HCEC 1CT (cell line): ENCODE results near the gene RENBP.
"Not testable (repeated sequence)": the region's sequence is repeated elsewhere in the genome, so short reads cannot be mapped to it uniquely, and the experiment has no call there.

ENCODE experiments used
- DNase-seq: peaks from one replicate; pipeline ENCODE4 v3.0.0-alpha.2; 2017

The RENBP gene

DNA sequence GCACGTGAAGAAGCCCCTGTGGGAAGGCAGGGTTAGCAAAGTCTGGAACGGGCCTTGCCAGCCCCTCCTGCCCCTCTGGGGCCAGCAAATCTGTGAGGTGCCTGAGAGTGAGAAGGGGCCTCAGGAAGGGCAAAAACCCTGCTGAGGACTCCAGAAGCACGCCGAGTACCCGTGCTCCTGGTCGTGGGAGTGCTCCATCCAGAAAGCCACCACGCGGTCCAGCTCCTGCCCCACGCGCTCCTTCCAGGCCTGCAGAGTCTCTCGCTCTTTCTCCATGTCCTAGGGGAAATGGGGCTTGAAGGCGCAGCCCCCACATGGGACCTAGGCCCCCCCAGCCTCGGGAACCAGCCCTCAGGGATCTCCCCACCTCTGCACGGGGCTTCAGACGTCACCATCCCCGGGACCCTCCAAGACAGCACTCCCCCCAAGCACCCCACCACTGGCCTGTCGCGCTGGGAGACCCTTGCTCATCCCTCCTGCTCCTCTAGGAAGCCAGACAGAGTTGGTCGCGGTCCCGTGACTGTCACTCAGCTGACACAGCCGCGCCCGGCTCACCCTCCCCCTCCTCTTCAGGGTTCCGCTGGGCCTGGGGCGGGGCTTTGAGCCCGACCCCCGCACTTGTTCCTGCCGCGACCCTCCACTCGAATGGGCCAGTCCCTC is at the start of gene RENBP:
Gene RENBP (minus strand): TSS at position 504 of the 660 bp plus-strand sequence. CDS start 33 bp downstream, at position 471.
- DNase-seq, result no peak

DNA sequence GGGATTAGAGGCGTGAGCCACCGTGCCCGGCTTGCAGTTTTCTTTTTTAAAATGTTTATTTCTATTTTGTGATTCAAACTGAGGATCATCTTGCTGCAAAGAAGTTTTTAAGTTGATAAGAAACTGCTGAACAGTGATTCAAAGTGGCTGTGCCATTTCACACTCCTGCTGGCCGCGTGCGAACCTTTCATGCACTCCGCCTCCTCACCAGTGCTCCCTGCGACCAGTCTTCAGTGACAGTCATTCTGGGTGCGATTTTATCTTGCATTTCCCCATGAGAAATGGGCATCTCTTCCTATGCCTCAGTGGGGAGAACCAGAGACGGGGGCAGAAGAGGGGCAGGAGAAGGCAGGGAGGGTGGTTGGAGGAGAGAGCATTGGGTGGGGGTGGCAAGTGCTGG is 49.5 kb upstream of the RENBP start:
- no peak for DNase-seq

DNA sequence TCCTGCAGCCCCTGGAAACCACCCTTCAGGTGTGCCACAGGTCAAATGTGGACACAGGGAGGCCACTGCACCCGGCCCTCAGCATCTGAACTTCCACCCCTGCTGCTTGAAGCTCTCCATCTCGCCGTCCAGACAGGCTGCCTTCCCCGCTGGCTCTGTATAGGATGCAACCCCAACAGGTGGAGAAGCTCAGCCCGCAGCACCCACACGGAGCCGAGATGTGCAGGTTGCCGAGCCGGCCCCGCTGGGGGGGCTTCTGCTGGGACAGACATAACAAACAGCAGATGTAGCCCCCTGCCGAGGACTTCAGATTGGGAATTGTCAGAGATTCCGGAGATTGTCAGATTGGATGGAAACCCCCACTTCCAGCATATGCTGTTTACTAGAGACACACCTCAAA is 48.6 kb upstream of the RENBP start:
- DNase-seq, result no peak

DNA sequence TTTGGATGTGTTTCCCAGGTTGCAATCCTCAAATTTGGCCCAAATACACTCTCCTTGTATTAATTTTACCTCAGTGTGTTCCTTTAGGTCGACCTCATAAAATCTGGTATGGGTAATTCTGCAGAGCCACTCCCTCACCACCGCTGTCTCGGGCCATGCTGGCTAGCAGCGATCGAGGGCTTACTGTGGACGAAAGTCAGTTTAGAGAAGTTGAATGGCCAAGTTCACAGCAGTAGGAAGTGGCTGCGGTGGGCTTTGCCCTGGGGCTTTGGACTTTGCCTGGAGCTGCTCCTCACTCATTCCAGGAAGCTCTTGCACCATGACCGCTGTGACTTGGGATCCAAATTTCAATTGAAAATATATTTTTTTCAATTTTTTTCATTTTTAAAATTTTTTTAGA is 47.7 kb upstream of the RENBP start:
- DNase-seq, result no peak

DNA sequence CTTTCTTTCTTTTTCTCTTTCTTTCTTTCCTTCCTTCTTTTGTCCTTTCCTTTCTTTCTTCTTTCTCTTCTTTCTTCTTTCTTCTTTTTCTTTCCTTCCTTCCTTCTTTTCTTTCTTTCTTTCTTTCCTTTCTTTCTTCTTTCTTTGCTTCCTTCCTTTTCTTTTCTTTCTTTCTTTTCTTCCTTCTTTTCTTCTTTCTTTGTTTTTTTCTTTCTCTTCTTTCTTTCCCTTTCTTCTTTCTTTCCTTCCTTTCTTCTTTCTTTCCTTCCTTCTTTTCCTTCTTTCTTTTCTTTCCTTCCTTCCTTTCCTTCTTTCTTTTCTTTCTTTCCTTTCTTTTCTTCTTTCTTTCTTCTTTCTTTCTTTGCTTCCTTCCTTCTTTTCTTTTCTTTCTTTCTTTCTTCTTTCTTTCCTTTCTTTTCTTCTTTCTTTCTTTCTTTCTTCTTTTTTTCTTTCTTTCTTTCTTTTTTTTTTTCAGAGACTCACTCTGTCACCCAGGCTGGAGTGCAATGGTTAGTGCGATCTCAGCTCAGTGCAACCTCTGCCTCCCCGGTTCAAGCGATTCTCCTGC is 46.7 kb upstream of the RENBP start:
- no peak for DNase-seq

DNA sequence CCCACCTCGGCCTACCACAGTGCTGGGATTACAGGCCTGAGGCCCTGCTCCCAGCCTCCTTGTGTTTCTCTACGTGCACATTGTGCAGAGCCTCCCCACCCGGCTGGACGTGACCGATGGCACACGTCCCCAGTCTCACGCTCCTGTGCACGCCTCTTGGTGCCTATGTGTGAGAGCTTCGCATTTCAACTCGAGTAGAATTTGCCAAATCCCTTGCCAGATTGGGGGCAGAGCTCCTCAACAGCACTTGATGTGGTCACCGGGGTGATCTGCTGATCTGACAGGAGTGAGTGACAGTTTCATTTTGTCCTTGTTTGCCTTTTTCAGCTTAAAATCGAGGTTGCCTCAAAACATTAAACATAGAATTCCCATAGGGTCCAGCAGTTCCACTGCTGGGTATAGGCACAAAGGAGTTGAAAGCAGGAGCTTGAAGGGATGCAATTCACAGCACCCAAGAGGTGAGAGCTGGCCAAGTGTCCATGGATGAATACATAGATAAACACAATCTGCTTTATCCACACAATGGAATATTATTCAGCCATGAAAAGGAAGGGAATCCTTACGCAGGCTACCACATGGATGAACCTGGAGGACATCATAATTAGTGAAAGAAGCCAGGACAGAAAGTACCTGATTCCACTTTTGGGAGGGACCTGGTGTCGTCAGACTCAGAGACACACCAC is 45.7 kb upstream of the RENBP start:
- no peak for DNase-seq

DNA sequence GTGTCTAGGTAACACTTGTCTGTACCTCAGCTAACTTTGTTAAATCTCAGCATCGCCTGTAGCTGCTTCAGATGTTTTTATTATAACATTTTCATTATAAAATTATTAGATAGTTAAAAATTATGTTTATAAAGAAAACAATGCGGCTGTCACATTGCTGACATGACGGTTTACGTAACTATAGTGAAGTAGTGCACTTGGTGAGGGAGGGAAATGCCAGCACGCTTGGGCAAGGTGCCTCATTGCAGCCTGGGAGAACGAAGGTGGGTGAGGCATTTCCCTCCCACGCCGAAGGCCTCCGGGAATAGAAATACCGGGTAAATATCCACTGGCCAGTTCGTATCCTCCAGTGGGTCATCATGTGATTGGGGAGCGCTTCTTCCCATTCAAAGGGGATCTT is 44.0 kb upstream of the RENBP start:
- no peak for DNase-seq

DNA sequence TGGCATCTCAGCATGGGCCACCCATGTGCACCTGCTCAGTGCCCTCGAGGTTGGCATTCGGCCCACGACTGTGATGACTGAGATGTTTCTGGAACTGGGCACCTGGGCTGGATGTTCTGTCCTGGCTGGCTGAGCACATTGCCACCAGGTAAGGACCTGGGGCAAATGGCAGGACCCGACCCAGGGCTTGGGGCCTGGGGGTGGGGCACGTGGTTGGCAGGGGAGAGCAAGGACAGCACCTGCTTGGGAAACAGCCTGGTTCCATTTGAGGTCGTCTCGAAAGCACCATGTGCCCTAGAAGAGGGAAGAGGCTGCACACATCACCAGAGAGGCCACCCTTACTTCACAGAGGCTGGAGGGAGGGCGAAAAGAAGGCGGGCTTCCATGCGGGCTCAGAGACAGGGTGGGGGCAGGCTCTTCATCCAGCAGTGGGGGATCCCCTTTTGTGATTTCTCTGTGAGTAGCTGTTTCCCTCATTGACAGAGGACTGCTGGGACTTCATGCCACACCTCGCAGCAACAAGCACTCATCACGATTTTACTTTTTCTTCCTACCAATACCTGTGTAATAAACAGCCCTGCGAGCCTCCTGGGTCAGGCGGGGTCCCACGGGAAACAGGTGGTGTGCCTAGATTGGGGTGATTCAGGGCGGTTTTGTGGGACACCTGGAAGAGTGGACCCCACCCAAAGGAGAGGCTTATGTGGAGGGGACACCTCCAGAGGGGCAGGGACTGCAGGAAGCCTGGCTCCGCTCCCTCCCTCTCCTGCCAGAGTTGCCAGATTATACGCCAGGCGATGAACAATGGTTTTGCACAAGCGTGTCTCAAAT is 40.1 kb upstream of the RENBP start:
- no peak for DNase-seq

DNA sequence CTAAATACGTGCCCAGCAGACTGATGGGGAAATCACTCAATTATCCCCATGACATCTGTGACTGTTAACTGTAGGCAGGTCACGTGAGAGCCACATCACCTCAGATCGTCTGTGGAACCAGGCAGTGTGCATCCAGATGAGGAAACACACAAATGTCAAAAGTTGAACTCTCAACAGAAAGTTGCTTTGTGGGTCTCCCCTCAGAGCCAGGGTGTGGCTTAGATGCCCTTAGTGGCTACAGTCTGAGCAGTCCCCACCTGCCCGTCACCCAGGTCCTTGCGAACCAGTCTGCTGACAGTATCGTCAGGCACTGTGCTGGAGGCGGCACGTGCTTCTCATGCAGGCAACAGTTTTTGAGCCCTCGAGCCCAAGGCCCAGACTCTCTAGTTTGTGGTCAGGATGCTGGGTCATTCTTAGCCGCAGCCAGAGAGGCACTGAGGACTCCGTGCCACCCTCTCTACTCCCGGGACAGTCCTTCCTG is 38.9 kb upstream of the RENBP start:
- DNase-seq, result no peak

DNA sequence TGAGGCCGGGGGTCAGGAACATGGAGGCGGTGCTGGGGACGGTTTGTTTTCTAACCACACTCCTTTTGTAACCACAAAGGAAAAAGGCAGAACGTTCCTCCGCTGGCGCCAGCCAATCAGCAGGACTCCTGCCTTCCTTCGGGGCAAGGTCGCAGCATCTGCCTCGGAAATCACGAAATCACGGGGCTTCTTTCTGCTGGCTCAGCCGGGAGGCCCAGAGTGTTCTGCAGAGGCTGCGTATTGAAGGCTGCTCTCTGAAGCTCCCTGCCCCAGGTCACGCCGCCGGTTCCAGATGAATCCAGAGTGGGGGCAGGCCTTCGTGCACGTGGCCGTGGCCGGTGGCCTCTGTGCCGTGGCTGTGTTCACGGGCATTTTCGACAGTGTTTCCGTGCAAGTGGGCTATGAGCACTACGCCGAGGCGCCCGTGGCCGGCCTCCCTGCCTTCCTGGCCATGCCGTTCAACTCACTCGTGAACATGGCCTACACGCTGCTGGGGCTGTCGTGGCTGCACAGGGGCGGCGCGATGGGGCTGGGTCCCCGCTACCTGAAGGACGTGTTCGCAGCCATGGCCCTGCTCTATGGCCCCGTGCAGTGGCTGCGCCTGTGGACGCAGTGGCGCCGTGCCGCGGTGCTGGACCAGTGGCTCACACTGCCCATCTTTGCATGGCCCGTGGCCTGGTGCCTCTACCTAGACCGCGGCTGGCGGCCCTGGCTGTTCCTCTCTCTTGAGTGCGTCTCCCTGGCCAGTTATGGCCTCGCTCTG is 37.5 kb upstream of the RENBP start:
- DNase-seq, result no peak

DNA sequence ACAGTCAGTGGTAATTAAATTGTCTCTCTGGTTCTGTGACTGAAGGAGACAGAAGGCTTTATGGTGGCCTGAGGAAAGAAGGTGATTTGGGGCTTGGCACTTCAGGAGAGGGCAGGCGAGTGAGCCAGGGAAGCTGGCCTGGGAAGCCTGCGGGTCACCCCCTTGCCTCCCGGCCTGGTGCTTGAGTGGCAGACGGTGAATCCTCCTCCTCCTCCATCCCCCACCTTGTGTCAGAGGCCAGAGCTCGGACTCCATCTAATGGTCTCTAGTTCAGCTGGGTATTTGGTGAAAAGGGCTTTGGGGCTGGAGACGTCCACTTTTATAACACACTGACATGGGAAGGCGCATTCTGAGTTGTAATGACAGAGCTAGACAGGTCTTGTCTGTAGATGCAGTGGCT is 36.8 kb upstream of the RENBP start:
- DNase-seq, result no peak

DNA sequence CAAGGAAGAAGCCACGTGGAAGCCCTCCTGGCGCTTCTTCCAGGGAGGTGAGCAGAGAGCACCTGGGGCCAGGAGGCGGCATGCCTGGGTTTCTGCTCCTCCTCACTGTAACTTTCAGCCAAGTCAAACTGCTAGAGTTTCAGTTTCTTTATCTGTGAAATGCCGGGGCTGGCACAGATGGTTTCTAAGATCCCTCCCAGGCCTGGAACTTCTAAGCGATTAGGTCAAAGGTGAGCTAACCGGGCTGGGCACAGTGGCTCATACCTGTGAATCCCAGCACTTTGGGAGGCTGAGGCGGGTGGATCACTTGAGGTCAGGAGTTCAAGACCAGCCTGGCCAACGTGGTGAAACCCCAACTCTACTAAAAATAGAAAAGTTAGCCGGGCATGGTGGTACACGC is 36.0 kb upstream of the RENBP start:
- not testable (repeated sequence) for DNase-seq

DNA sequence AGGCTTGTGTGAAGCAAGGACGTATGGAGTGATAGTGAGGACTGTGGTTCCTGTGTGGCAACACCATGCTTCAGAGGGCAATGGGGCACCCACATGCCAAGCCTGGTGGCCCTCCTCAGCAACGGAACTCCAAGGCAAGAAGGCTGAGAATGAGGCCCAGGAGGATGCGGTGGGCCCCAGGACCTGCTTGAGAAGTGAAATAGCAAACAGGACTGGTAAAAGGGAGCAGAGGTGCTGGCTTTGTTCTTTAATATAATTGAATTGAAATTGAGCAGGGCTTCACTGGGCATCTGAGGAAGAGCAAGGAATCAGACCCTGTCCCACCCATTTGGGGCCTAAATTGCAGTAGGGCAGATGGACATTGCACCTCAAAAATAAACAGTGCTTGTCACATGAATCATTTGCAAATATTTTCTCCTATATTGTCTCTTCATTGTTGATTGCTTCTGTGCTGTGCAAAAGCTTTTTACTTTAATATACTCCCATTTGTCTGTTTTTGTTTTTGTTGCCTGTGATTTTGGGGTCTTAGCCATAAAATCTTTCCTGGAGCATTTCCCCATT is 30.4 kb upstream of the RENBP start:
- DNase-seq, result no peak

DNA sequence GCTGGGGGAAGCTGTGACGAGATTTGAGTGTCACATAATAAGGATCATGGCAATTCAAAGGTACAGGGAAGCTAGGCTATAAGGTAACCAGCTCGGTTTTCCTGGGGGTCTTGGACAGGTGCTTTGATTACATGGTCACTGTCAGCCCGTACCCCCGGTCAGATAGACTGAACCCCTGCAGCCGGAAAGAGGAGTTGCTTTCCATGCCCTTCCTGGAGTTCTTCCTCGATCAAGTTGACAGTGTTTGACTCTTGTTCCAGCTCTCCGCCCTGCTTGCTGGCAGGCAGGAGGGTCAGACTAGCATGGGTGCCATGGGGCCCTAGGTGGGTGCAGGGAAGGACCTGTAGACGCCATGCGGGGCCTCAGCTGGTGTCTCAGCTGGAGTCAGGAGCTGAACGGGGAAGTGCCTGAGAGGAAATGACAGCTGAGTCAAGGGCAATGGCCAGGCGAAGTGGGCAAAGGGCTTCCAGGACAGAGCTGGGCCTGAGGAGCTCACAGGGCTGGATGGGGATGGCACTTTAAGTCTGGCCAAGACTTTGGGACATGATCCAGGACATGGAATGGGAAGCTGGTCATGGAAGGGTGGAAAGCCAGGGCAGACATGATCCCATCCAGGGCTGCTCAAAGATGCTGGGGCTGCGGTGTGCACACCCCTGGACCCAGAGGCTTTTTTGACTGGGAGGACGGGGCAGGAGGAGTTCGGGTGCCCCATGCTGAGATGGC is 29.7 kb upstream of the RENBP start:
- DNase-seq, result no peak

DNA sequence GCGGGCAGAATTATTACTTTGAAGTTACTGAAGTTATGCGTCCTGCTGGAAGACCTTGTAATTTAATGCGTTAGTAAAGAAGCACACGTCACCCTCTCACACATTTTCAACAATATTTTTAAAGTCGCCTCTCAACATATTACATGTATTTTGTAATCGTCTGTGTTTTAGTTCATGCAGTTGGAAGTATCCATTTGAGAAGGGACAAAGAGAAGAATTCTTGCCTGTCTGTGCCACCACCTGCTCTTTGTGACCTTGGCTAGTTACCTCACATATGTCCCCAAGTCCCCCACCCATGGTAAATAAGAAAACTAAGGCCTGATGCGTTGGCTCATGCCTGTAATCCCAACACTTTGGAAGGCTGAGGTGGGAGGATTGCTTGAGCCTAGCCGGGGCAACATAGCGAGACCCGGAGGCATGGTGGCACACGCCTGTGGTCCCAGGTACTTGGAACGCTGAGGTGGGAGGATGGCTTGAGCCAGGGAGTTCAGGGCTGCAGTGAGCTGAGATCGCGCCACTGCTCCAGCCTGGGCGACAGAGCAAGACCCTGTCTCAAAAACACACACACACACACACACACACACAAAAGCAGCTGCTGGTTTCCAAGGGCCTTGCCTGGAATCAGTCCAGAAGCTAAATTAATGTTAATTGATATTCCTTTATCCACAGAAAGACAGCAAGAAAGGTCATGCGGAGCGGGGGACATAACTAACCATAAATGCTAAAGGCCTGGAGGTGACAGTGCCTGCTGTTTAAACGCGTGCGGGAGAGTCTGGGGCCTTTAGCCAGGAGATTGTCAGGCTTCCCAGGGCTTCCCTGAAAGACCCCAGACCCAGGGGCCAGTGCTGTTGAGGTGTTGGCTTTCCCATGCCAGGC is 28.9 kb upstream of the RENBP start:
- DNase-seq, result no peak

DNA sequence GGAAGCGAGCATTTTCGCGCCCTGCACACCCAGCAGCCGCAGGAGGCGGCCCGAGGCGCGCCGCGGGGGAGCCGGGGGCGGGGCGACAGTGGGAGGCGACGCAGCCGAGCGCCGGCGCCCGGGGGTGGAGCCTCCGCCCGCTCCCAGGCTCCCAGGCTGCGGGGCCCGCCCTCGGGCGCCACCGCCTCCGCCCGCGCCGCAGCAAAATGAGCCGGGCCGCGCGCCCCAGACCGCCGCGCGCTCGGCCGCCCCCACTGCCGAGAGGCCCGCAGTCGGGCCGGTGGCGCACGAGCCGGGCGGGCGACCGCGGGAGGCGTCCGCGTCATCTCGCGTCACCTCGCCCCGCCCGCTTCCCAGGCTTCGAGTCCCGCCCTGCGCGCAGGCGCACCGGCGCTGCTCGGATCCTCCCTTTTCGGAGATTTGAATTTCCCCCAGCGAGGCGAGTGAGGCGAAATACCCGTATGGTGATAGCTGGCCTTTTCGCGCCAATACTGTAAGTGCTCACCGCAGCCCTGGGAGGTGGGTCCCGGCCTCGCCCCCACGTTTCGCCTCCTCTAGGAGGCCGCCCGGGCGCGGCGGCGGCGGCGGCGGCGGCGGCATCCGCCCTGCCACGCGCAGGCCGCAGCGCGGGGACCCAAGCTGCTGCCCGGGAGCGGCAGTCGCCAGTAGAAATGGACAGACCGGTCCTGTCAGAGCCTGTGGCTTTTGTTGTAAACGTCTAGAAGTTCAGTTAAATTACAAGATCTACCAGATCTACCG is 28.1 kb upstream of the RENBP start, which contains the start of gene TMEM187:
Gene TMEM187 (plus strand): TSS at position 387 of the 759 bp plus-strand sequence. CDS start 9,309 bp downstream, outside the sequence.
- peak; percentile 80 for DNase-seq

DNA sequence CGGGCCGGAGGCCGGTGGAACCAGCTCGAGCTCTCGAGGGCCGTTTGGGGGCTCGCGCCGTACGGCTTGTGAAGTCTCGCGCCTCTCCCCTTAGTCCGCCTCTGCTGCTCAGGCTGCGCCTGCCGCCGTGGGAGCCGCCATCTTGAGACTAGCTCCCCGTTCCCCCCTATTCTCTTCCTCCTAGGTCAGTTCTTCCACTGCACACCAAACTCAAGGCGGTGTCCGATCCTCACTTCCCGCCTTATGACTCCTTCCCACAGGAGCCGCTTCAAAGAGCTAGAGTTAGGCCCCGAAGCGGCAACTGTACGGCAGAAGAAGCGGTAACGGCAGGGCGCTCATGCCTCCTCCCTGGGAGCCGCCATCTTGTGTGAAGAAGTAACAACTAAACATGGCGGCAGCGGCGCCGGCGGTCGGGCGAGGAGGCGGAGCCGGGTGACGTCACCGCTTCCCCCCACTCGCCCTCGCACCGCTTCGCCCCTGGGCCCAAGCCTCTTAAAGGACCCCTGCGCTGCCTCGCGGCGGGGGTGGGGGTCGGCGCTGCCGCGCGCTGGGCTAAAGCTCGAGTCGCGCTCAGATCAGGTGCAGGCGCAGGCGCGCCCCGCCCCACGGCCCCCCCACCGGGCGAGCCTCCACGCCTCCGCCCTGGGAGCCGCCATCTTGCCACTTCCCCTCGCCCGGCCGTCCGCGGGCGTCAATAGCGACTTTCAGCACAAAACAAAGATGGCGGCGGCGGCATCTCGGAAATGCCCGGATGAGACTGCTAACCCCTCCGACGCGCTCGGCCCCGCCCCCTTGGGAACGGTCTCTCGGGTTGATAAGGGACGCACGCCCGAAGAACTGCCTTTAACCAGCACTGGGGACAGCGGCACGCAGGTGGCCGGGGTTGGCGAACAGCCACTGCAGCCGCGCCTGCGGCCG is 27.3 kb upstream of the RENBP start, which contains the start of gene HCFC1:
Gene HCFC1 (minus strand): TSS at position 369 of the 918 bp plus-strand sequence. CDS start 978 bp downstream, outside the sequence.
- DNase-seq, result peak; percentile 80

DNA sequence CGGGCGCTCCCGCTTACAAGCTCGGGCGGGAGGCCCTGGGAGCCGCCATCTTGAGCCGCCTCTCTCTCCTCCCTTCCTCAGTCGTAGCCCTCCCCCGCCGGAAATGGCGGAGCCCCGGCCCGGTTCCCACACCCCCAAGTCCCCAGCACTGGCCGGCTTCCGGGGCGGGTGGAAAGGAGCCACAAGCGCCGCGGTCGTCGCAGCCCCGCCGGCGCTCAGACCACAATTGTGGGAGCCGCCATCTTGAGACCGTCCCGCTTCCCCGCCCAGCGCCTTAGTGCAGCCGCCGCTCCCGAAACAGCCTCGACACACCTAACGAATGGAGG is 26.6 kb upstream of the RENBP start:
- DNase-seq, result peak; percentile 76
